ENCODE results near the gene NCKAP1.

The NCKAP1 gene

GRCh38 chr2:182911813-182912517 is 126.3 kb downstream of the NCKAP1 start:
- no peak overlapping the region for H3K4me3 ChIP-seq (ENCODE audit: low read depth, low read length)
- no peak for DNase-seq (ENCODE audit: low read depth)
- TF ChIP-seq, protein P1, sequence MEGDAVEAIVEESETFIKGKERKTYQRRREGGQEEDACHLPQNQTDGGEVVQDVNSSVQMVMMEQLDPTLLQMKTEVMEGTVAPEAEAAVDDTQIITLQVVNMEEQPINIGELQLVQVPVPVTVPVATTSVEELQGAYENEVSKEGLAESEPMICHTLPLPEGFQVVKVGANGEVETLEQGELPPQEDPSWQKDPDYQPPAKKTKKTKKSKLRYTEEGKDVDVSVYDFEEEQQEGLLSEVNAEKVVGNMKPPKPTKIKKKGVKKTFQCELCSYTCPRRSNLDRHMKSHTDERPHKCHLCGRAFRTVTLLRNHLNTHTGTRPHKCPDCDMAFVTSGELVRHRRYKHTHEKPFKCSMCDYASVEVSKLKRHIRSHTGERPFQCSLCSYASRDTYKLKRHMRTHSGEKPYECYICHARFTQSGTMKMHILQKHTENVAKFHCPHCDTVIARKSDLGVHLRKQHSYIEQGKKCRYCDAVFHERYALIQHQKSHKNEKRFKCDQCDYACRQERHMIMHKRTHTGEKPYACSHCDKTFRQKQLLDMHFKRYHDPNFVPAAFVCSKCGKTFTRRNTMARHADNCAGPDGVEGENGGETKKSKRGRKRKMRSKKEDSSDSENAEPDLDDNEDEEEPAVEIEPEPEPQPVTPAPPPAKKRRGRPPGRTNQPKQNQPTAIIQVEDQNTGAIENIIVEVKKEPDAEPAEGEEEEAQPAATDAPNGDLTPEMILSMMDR (IDR thresholded peaks at IDR 0.05; ENCODE audit: control insufficient read depth, extremely low read depth, insufficient read depth), result no peak

DNA sequence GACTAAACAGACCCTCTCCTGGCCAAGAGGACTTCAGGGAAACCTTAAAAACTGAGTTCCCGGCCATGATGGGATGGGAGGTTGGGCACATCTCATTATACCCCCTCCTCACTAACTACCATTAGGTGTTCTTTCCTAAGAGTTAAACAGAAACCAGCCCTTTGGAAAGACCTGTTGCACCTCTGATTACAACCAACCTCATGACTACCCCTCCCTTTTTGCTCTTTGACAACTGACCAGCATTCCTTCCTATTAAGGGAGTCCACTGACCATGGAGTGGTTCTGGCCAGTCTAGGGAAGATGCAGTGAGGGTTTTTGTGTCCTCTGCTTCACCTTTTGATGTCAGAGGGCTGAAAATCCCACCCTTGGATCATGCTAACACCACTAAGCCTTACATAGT is 127.3 kb downstream of the NCKAP1 start:
- H3K4me3 ChIP-seq (ENCODE audit: low read depth, low read length), result no peak overlapping the region
- TF ChIP-seq, protein P1 (IDR thresholded peaks at IDR 0.05; ENCODE audit: control insufficient read depth, extremely low read depth, insufficient read depth), result no peak
- no peak for DNase-seq (ENCODE audit: low read depth)

- TF ChIP-seq, protein P1 (IDR thresholded peaks at IDR 0.05; ENCODE audit: control insufficient read depth, extremely low read depth, insufficient read depth), result no peak
- no peak for DNase-seq (ENCODE audit: low read depth)
- no peak overlapping the region for H3K4me3 ChIP-seq (ENCODE audit: low read depth, low read length)
Observed at GRCh38 chr2:182907081-182907830, 131.0 kb downstream of the NCKAP1 start.

- TF ChIP-seq, protein P1 (IDR thresholded peaks at IDR 0.05; ENCODE audit: control insufficient read depth, extremely low read depth, insufficient read depth), result no peak
- no peak overlapping the region for H3K4me3 ChIP-seq (ENCODE audit: low read depth, low read length)
- no peak for DNase-seq (ENCODE audit: low read depth)
Observed at GRCh38 chr2:182906454-182906853, 131.8 kb downstream of the NCKAP1 start.

DNA sequence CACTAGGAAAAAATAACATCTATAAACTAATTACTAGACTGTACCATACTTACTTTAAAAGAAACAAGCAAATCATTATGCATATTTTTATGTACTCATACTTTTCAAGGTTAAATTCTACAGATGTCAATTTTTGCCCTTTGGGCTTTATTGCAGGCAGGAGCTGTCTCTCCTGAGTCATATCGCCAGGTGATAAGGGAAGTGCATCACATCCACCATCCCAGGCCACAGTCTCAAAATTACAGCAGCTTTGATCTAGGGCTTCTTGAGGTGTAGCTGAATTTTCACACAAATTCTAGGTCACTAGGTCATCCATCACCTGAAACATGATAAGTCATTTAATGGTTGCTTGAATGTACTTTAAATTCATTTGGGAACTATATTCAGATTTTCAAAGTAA is 133.4 kb downstream of the NCKAP1 start:
- TF ChIP-seq, protein P1 (IDR thresholded peaks at IDR 0.05; ENCODE audit: control insufficient read depth, extremely low read depth, insufficient read depth), result no peak
- no peak overlapping the region for H3K4me3 ChIP-seq (ENCODE audit: low read depth, low read length)
- no peak for DNase-seq (ENCODE audit: low read depth)

DNA sequence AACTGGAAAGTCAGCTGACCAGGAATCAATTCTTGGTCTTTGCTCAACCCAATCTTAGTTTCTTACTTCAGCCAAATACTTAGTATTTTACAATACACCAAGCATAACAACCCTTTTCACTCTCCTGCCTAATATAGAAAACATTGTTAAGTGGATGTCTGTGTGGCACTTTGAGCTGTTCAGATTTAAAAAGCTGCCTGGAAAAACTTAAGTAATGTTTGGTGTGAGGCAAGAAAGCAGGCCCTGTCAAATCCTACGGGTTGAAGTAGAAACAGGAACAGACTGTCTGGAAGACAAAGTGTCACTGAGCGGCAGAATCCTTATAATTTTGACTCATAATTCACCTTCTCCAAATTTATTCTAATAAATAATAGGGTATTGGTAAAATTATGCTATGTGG is 134.7 kb downstream of the NCKAP1 start:
- H3K4me3 ChIP-seq (ENCODE audit: low read depth, low read length), result no peak overlapping the region
- TF ChIP-seq, protein P1 (IDR thresholded peaks at IDR 0.05; ENCODE audit: control insufficient read depth, extremely low read depth, insufficient read depth), result no peak
- no peak for DNase-seq (ENCODE audit: low read depth)
